ENCODE measurements around the gene RPP25L. TPM values are rescaled to one million over a fixed set of nuclear protein-coding genes. Genes with fewer than 3 reads are reported as not detected.

RPP25L gene, protein sequence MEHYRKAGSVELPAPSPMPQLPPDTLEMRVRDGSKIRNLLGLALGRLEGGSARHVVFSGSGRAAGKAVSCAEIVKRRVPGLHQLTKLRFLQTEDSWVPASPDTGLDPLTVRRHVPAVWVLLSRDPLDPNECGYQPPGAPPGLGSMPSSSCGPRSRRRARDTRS
- total RNA-seq, result 1 to 10 TPM; 5.5 to 8.7 TPM

DNA sequence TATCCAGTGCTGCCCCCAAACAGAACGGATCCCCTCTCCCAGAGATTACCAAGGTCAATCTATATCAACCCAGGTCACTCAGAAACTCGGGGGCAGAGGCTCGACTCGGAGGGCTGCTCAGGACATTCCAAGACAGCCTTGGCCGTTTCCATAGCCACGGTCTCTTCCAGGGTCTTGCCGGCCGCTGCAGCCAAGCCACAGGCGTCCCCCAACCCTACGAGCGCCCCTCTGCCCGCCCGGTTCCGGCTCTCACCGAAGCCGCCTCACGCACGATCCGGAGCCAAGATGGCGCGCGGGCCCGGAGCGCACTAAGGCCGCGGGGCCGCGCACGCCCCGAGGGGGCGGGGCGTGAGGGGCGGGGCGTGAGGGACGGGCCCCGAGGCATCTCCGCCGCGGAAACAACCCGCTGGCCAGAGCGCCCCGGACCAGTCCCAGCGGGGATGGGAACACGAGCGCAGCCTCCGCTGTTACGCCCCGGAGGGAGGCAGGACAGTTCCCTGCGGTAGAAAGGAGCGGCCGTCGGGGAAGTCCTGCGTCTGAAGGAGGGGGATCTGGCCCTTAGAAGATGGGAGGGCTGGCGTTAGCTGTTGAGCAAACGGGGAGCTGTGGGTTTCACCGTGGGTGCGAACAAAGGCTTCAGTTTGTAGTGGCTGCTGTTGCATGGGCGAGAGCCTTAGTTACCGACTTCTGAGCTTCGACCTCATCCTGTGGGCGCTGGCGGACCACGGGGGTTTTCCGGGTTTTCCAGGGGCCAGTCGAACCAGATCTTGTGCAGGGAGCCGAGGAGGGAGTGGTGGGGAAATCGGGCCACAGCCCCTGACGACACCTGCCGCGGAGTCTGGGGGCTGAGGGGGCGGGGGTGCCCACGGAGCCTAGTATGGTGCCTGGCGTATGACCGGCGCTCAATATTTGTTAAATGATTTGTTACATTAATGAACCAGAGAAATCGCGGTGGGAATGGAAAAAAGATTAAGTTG is at the start of gene RPP25L:
RPP25L (minus strand) TSS at position 287 of the 977 bp plus-strand sequence. CDS start 801 bp downstream, outside the sequence.
- H3K9me3 ChIP-seq, result no peaks in the 10 kb centered on the region
- peaks cover 32% of the 10 kb centered on the region for H3K36me3 ChIP-seq
- H3K27ac ChIP-seq, result peak within 1 kb of the TSS; percentile 56 to 70
- ATAC-seq (ENCODE audit: insufficient number of reproducible peaks, low FRiP score, low read depth) (peak; percentile 77), DNase-seq (ENCODE audit: low spot score) (no peak)
- peak within 1 kb of the TSS; percentile 85 for H3K4me3 ChIP-seq
- no peaks in the 10 kb centered on the region for H3K27me3 ChIP-seq (replicated peaks; ENCODE audit: insufficient read depth)
- peaks cover 4 to 23% of the 10 kb centered on the region in 2 donors for H3K4me1 ChIP-seq (ENCODE audit: control insufficient read depth in 1 of 2, low read depth in 2 of 2)
- TF ChIP-seq, protein P1, sequence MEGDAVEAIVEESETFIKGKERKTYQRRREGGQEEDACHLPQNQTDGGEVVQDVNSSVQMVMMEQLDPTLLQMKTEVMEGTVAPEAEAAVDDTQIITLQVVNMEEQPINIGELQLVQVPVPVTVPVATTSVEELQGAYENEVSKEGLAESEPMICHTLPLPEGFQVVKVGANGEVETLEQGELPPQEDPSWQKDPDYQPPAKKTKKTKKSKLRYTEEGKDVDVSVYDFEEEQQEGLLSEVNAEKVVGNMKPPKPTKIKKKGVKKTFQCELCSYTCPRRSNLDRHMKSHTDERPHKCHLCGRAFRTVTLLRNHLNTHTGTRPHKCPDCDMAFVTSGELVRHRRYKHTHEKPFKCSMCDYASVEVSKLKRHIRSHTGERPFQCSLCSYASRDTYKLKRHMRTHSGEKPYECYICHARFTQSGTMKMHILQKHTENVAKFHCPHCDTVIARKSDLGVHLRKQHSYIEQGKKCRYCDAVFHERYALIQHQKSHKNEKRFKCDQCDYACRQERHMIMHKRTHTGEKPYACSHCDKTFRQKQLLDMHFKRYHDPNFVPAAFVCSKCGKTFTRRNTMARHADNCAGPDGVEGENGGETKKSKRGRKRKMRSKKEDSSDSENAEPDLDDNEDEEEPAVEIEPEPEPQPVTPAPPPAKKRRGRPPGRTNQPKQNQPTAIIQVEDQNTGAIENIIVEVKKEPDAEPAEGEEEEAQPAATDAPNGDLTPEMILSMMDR (IDR thresholded peaks at IDR 0.05), result no peak

DNA sequence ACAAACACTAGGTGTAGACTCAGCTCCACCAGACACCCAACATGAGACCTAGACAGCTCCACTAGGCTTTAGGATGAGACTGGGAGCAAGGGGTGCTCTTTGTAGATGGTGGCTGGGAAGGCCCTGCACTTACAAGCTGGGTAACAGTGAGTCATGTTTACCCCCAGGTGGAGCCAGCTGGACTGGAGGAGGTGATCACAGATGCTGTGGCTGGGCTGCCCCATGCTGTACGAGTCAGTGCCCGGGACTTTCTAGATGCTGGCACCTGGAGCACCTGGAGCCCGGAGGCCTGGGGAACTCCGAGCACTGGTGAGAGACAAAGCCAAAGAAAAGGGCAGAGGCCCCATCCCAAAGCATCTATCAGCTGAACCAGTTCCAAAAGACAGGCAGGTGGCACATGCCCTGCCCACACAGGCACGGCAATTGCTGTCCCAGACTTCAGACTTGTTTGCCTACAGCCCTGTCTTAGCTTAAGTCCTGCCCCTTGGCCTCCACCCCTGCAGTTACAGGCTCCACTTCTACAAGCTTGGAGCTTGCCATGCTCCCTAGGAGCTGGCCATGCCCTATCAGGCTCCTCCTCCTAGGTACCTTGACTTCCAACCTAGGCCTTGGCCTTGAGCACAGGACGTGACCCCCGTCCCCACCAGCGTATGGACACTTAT is 47.8 kb upstream of the RPP25L start:
- H3K4me1 ChIP-seq (ENCODE audit: control insufficient read depth in 1 of 2, low read depth in 2 of 2), result peaks cover 6 to 31% of the 10 kb centered on the region in 2 donors
- H3K27me3 ChIP-seq (replicated peaks; ENCODE audit: insufficient read depth), result no peaks in the 10 kb centered on the region
- TF ChIP-seq, protein P1 (IDR thresholded peaks at IDR 0.05), result no peak
- DNase-seq (ENCODE audit: low spot score) (no peak), ATAC-seq (ENCODE audit: insufficient number of reproducible peaks, low FRiP score, low read depth) (no peak)
- H3K9me3 ChIP-seq, result no peaks in the 10 kb centered on the region
- no peak overlapping the region for H3K27ac ChIP-seq
- H3K4me3 ChIP-seq, result no peak overlapping the region
- peaks cover 30% of the 10 kb centered on the region for H3K36me3 ChIP-seq

DNA sequence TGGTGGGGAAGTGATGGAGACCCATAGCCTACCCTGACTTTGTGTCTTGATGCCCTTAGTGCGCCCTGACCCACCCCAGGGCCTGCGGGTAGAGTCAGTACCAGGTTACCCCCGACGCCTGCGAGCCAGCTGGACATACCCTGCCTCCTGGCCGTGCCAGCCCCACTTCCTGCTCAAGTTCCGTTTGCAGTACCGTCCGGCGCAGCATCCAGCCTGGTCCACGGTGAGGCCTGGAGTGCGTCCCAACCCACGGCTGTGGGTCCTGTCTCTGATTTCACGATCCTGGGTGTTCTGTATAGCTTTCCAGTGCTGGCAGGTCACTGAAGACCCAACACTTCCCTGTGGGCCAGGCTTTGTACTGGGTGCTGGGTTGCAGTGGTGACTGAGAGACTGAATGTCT is 46.6 kb upstream of the RPP25L start:
- TF ChIP-seq, protein P1 (IDR thresholded peaks at IDR 0.05), result no peak
- DNase-seq (ENCODE audit: low spot score), result no peak
- Histone ChIP-seq H3K4me1 (ENCODE audit: control insufficient read depth in 1 of 2, low read depth in 2 of 2) (peaks cover 17 to 31% of the 10 kb centered on the region in 2 donors), H3K4me3 (no peak overlapping the region), H3K27ac (no peak overlapping the region), H3K9me3 (no peaks in the 10 kb centered on the region), H3K36me3 (peaks cover 30% of the 10 kb centered on the region), H3K27me3 (replicated peaks; ENCODE audit: insufficient read depth) (no peaks in the 10 kb centered on the region)
- ATAC-seq (ENCODE audit: insufficient number of reproducible peaks, low FRiP score, low read depth), result no peak

DNA sequence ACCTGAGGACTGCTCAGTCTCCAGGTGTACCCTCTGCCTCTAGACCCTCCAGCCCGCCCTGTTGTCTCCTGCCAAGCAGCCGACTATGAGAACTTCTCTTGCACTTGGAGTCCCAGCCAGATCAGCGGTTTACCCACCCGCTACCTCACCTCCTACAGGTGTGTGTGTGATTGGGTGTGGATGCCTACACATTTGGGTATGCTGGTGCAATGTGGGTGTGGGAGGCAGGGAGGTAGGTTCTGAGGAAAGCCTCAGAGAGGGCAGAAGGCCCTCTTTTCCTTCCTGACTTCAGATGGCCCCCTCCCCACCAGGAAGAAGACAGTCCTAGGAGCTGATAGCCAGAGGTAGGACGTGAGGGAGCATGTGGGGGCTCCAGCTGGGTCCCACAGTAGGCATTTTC is 45.1 kb upstream of the RPP25L start:
- DNase-seq (ENCODE audit: low spot score) (no peak), ATAC-seq (ENCODE audit: insufficient number of reproducible peaks, low FRiP score, low read depth) (no peak)
- H3K9me3 ChIP-seq, result no peaks in the 10 kb centered on the region
- H3K4me1 ChIP-seq (ENCODE audit: control insufficient read depth in 1 of 2, low read depth in 2 of 2), result peaks cover 27 to 42% of the 10 kb centered on the region in 2 donors
- H3K4me3 ChIP-seq, result no peak overlapping the region
- no peak overlapping the region for H3K27ac ChIP-seq
- H3K36me3 ChIP-seq, result peaks cover 28% of the 10 kb centered on the region
- H3K27me3 ChIP-seq (replicated peaks; ENCODE audit: insufficient read depth), result no peaks in the 10 kb centered on the region
- TF ChIP-seq, protein P1 (IDR thresholded peaks at IDR 0.05), result no peak

DNA sequence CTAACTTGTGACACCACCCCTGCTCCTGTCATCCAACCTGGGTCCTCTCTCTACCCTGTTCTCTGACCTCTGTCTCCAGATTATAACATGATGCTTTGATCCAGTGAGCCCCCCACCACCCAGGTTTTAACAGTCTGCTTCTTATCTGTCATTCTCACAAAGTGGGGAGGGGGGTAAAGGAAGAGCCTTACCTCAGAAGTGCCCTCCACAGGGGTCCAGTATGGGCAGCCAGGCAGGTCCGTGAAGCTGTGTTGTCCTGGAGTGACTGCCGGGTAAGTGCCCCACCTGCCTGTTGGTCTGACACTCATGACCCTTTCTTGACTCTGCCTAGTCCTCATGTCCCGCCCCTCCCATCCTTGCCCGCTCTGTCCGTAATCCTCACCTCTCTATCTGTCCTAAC is 43.5 kb upstream of the RPP25L start:
- Histone ChIP-seq H3K4me1 (ENCODE audit: control insufficient read depth in 1 of 2, low read depth in 2 of 2) (peaks cover 32 to 56% of the 10 kb centered on the region in 2 donors), H3K9me3 (no peaks in the 10 kb centered on the region), H3K27me3 (replicated peaks; ENCODE audit: insufficient read depth) (no peaks in the 10 kb centered on the region), H3K36me3 (peaks cover 12% of the 10 kb centered on the region), H3K4me3 (peak overlapping the region; percentile 18), H3K27ac (peak overlapping the region; percentile 69 to 92)
- ATAC-seq (ENCODE audit: insufficient number of reproducible peaks, low FRiP score, low read depth), result no peak
- TF ChIP-seq, protein P1 (IDR thresholded peaks at IDR 0.05), result no peak
- no peak for DNase-seq (ENCODE audit: low spot score)

Data from thoracic aorta (tissue), 2 donors.